Fibroblast of mammary gland (primary cell): ENCODE data around the gene DRG2.

Experiments
- DNase-seq: peaks from one replicate; pipeline ENCODE4 v3.0.0-alpha.2; 2010; ENCODE audit warnings: low read depth
- H3K4me3 ChIP-seq: 2 replicates; pipeline ENCODE4 v1.5.1; 2011; ENCODE audit warnings: low read depth, mild to moderate bottlenecking, low read length, moderate library complexity; ENCODE audit not compliant: control insufficient read depth
- TF ChIP-seq, protein P1 (sequence below): conservative IDR thresholded peaks from 2 replicates; pipeline ENCODE4 v1.5.1; 2011; ENCODE audit warnings: low read depth, low read length, inconsistent platforms; ENCODE audit not compliant: control insufficient read depth, insufficient read depth

Gene DRG2

GRCh38 chr17:18074566-18075272, 13.0 kb upstream of the DRG2 start:
- peak; percentile 12 for DNase-seq
- no peak overlapping the region for H3K4me3 ChIP-seq
- TF ChIP-seq, protein P1, sequence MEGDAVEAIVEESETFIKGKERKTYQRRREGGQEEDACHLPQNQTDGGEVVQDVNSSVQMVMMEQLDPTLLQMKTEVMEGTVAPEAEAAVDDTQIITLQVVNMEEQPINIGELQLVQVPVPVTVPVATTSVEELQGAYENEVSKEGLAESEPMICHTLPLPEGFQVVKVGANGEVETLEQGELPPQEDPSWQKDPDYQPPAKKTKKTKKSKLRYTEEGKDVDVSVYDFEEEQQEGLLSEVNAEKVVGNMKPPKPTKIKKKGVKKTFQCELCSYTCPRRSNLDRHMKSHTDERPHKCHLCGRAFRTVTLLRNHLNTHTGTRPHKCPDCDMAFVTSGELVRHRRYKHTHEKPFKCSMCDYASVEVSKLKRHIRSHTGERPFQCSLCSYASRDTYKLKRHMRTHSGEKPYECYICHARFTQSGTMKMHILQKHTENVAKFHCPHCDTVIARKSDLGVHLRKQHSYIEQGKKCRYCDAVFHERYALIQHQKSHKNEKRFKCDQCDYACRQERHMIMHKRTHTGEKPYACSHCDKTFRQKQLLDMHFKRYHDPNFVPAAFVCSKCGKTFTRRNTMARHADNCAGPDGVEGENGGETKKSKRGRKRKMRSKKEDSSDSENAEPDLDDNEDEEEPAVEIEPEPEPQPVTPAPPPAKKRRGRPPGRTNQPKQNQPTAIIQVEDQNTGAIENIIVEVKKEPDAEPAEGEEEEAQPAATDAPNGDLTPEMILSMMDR: no peak

- H3K4me3 ChIP-seq: no peak overlapping the region
- TF ChIP-seq, protein P1: no peak
- peak; percentile 27 for DNase-seq
Measured at GRCh38 chr17:18076936-18077335, 10.8 kb upstream of the DRG2 start.

DNA sequence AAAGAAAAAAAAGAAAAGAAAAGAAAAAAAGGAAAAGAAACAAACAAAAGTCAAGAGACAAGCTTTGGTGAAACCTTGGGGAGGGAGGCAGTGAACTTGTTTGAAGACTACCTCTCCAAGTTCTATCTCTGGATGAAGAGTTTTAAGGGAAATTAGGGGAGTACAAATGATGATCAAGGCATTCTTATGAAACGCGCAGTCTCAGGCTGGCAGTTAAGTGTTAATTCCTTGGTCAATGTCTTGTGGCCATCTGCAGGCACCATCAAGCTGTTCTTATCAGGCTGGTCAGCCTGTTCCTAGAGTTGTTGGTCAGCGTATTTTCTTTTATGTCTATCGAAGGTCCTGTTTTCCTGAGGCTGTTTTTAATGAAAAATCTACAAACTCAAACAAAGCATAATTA, 8.2 kb upstream of the DRG2 start:
- H3K4me3 ChIP-seq: no peak overlapping the region
- TF ChIP-seq, protein P1: no peak
- DNase-seq: no peak

DNA sequence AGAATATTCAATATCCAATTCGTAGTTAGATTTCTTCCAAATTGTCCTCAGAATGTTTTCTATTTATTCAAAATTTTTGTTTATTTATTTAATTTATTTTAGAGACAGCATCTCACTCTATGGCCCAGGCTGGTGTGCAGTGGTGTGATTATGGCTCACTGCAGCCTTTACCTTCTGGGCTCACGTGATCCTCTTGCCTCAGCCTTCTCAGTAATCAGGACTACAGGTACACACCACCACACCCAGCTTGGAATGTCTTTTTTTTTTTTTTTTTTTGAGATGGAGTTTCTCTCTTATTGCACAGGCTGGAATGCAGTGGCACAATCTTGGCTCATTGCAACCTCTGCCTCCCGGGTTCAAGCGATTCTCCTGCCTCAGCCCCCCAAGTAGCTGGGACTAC, 3.5 kb upstream of the DRG2 start:
- DNase-seq: no peak
- TF ChIP-seq, protein P1: no peak
- H3K4me3 ChIP-seq: no peak overlapping the region

DNA sequence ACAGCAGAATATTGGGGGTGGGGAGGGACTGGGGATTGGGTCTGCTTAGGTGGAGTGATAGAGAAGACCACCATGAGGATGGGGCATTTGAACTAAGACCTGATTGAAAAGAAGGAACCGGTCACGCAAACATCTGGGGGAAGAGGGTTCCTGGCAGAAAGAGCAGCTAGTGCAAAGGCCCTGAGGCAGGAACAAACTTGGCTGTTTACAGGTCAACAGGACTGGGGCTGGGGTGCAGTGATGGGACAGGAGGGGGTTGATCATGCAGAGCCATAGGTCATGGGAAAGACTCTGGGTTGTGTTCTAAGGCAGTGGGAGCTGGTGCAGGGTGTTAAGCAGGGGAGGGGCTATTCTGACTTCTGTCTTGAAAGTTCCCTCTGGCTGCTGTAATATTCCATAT, 1.9 kb downstream of the DRG2 start:
- TF ChIP-seq, protein P1: no peak
- DNase-seq: no peak
- no peak overlapping the region for H3K4me3 ChIP-seq

GRCh38 chr17:18093616-18094408, 6.1 kb downstream of the DRG2 start:
- TF ChIP-seq, protein P1: peak; percentile 62
- H3K4me3 ChIP-seq: no peak overlapping the region
- peak; percentile 85 for DNase-seq
